HG03139 (cell line): ENCODE data around the gene SDK1.
"Not testable (repeated sequence)": the region's sequence is repeated elsewhere in the genome, so short reads cannot be mapped to it uniquely, and the experiment has no call there.

Experiments used
- ATAC-seq: cut with Tn5 transposase; IDR thresholded peaks from one replicate; pipeline ENCODE4 v1.9.1; 2021; ENCODE audit not compliant: unreplicated experiment

The SDK1 gene

GRCh38 chr7:4245866-4246470 lies 944.9 kb downstream of the SDK1 start:
- no peak for ATAC-seq

- ATAC-seq: no peak
Observed at GRCh38 chr7:4246536-4246935, 945.5 kb downstream of the SDK1 start.

GRCh38 chr7:4247106-4247876 lies 946.2 kb downstream of the SDK1 start:
- ATAC-seq: no peak

GRCh38 chr7:4248295-4248694 lies 947.2 kb downstream of the SDK1 start:
- no peak for ATAC-seq

- ATAC-seq: no peak
Observed at GRCh38 chr7:4249241-4249640, 948.2 kb downstream of the SDK1 start.

- no peak for ATAC-seq
Observed at GRCh38 chr7:4255336-4255735, 954.3 kb downstream of the SDK1 start.

- ATAC-seq: no peak
Observed at GRCh38 chr7:4256286-4256685, 955.2 kb downstream of the SDK1 start.

- no peak for ATAC-seq
Observed at GRCh38 chr7:4257146-4258111, 956.4 kb downstream of the SDK1 start.

- not testable (repeated sequence) for ATAC-seq
Observed at GRCh38 chr7:4260116-4260515, 959.1 kb downstream of the SDK1 start.

- no peak for ATAC-seq
Observed at GRCh38 chr7:4260867-4261600, 960.0 kb downstream of the SDK1 start.

GRCh38 chr7:4261601-4261960 lies 960.5 kb downstream of the SDK1 start:
- no peak for ATAC-seq

- ATAC-seq: not testable (repeated sequence)
Observed at GRCh38 chr7:4264206-4264605, 963.2 kb downstream of the SDK1 start.

- ATAC-seq: no peak
Observed at GRCh38 chr7:4265066-4265465, 964.0 kb downstream of the SDK1 start.

- ATAC-seq: no peak
Observed at GRCh38 chr7:4265676-4266075, 964.6 kb downstream of the SDK1 start.

GRCh38 chr7:4266270-4267040 lies 965.4 kb downstream of the SDK1 start:
- no peak for ATAC-seq

GRCh38 chr7:4267341-4268039 lies 966.4 kb downstream of the SDK1 start:
- ATAC-seq: no peak

GRCh38 chr7:4268040-4268965 lies 967.3 kb downstream of the SDK1 start:
- no peak for ATAC-seq

GRCh38 chr7:4269086-4269485 lies 968.0 kb downstream of the SDK1 start:
- no peak for ATAC-seq

- no peak for ATAC-seq
Observed at GRCh38 chr7:4269746-4270145, 968.7 kb downstream of the SDK1 start.
